Measurements from ENCODE around the gene MBNL1.
A peak's percentile ranks its signal among the peaks of the same experiment; 100 is the strongest.
"Not testable (repeated sequence)": the region's sequence is repeated elsewhere in the genome, so short reads cannot be mapped to it uniquely, and the experiment has no call there.

Gene MBNL1

DNA sequence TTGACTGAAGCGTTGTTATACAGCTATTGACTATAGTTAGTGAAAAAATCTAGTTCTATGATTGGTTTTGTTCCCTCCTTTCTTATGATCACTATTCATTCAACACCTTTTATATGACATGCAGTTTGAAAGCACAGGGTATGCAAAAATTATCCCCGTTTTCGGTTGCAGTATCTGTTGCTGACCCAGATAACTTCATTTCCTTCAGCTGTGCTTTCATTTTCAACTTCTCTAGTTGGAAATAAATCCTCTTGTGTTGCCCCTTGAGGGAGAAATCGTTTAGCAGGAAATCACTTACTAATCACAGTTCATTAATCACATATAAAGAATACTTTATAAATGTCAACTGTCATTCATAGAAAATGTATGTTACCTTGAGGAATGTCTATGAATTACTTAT lies 55.1 kb downstream of the MBNL1 start:
- DNase-seq (ENCODE audit: low spot score in 2 of 2), result no peak
- peaks cover 77% of the 10 kb centered on the region for H3K4me1 Mint-ChIP-seq
- H3K4me3 Mint-ChIP-seq, result peak overlapping the region; percentile 16
- peaks cover 72% of the 10 kb centered on the region for H3K36me3 Mint-ChIP-seq
- H3K27ac Mint-ChIP-seq, result peak overlapping the region; percentile 29
- peak; percentile 88 for ATAC-seq
- H3K9me3 Mint-ChIP-seq, result no peaks in the 10 kb centered on the region

DNA sequence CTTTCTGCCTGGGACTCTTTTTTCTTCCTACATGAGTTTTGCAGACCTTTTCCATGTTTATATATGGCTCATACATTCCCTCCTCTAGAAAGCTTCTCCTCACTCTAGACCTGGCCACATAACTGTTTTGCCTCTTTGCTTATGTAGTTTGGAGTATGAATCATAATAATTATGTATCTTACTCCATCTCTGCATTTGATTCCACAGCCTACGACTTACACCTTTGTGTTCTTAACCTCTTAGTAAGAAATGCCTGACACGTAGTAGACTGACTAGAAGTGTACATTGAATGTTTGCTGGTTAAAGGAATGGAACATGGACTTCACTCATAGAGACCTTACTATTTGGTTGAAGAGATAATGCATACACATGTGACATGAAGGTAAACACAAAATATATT lies 56.4 kb downstream of the MBNL1 start:
- Mint-ChIP-seq H3K4me1 (peaks cover 72% of the 10 kb centered on the region), H3K36me3 (peaks cover 62% of the 10 kb centered on the region), H3K27ac (peak overlapping the region; percentile 29), H3K4me3 (peak overlapping the region; percentile 16), H3K9me3 (no peaks in the 10 kb centered on the region)
- DNase-seq (ENCODE audit: low spot score in 2 of 2), result no peak
- ATAC-seq, result peak; percentile 77

DNA sequence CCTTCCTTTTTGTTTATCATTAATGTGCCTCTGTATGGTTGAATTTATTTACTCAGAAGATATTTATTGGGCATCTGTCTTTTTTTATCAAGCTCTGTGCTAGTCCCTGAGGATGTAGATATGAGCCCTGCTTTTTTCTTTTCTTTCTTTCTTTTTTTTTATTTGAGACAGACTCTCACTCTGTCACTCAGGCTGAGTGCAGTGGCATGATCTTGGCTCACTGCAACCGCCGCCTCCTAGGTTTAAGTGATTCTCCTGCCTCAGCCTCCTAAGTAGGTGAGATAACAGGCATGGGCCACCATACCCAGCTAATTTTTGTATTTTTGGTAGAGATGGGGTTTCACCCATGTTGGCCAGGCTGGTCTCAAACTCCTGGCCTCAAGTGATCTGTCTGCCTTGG lies 58.5 kb downstream of the MBNL1 start:
- Mint-ChIP-seq H3K4me3 (peak overlapping the region; percentile 13), H3K27ac (peak overlapping the region; percentile 87), H3K4me1 (peaks cover 74% of the 10 kb centered on the region), H3K9me3 (no peaks in the 10 kb centered on the region), H3K36me3 (peaks cover 68% of the 10 kb centered on the region)
- DNase-seq (ENCODE audit: low spot score in 2 of 2) (no peak), ATAC-seq (no peak)

DNA sequence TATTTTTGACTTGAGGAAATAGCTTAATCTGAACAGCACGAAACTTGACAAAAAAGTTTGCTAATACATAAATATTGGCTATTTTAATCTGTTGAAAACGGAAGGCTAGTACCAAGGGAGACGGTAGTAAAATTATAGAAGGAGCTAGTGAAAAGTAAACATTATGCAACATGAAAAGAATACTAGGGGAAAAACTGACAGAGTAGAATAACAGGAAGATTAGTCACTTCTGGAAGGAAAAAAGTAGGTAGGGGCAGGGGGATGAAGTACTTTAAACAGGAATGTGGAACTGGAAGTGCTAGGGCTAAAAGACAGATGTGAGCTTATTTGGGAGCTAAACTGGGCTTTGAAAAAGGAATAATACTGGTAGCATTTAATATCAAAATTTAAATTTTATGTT lies 60.1 kb downstream of the MBNL1 start:
- Mint-ChIP-seq H3K36me3 (peaks cover 75% of the 10 kb centered on the region), H3K4me3 (peak overlapping the region; percentile 5)
- no peak for DNase-seq (ENCODE audit: low spot score in 2 of 2)

DNA sequence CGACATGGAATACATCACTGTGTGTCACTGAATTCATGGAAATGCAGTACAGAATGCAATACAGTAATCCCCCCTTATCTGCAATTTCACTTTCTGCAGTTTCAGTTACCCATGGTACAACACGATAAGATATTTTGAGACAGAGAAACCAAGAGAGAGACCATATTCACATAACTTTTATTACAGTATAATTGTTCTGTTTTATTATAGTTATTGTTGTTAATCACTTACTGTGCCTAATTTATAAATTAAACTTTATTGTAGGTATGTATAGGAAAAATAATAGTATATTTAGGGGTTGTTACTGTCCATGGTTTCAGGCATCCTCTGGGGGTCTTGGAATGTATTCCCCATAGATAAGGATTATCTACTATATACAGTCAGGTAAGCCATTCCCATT lies 61.8 kb downstream of the MBNL1 start:
- Mint-ChIP-seq H3K9me3 (no peaks in the 10 kb centered on the region), H3K4me1 (peaks cover 80% of the 10 kb centered on the region), H3K27ac (peak overlapping the region; percentile 89), H3K4me3 (peak overlapping the region; percentile 57), H3K36me3 (peaks cover 72% of the 10 kb centered on the region)
- ATAC-seq (no peak), DNase-seq (ENCODE audit: low spot score in 2 of 2) (no peak)

More for the DNA sequence above, 60.1 kb downstream of the MBNL1 start:
- peaks cover 79% of the 10 kb centered on the region for H3K4me1 Mint-ChIP-seq
- H3K9me3 Mint-ChIP-seq, result no peaks in the 10 kb centered on the region
- ATAC-seq, result no peak
- H3K27ac Mint-ChIP-seq, result peak overlapping the region; percentile 35

DNA sequence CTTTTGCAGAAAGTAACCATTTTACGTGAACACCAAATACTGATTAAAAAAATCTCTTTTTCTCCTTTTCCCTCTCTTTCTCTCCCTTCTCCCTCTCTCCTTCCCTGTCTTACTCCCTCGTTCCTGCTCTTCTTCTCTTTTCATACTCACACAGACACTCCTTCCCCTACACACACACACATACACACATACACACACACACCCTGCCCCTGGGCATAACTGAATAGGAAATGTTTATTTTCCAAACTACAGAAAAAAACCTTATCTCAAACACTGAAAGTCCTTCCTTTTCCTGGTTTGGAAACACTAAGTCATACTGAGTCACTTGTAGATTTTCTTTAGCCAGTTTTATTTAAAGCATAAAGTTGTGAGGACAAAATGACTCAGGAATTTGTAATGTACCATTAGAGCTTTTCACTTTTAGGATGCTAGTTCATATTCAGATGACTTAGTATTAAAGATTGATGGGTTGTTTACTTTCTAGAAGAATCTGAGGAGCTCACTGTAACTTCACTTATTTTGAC lies 62.4 kb downstream of the MBNL1 start:
- ATAC-seq (peak; percentile 87), DNase-seq (ENCODE audit: low spot score in 2 of 2) (no peak)
- Mint-ChIP-seq H3K27ac (peak overlapping the region; percentile 89), H3K36me3 (peaks cover 72% of the 10 kb centered on the region), H3K4me1 (peaks cover 78% of the 10 kb centered on the region), H3K4me3 (peak overlapping the region; percentile 57), H3K9me3 (no peaks in the 10 kb centered on the region)

DNA sequence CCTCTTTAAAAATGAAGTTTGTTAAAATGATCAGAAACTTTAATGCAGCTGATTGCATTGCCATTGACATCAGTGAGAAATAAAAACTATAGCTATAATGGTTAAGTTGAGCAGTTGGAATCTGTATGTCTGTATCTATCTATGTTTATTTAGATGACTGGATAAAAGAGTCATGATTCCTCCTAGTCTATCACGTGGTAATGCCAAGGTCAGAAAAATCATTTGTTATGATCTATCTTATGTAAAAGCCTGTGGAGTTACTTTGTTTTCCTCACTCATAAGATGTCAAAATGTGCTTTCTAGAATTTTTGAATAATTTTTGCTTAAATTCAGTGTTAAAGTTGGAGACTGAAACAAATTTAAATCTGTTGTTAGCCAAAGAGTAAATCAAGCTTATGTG lies 63.3 kb downstream of the MBNL1 start:
- Mint-ChIP-seq H3K27ac (peak overlapping the region; percentile 89), H3K9me3 (no peaks in the 10 kb centered on the region)

DNA sequence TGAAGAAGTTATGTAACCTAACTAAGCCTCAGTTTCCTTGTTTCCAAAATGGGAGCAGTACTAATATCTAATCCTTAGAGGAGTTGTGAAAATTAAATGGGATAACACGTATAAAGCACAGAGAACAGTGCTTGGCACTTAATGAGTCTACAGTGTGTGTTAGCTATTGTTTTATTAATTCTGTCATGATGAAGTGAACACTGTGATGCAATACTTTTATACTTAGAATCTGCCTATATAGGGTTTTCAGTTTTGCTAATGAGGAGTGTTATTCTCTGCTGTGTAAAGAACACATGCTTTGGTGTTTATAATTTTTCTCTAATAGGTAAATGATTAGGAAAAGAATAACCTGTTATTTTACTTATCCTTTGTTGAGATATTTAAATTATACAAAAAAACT lies 65.2 kb downstream of the MBNL1 start:
- DNase-seq (ENCODE audit: low spot score in 2 of 2), result no peak
- H3K36me3 Mint-ChIP-seq, result peaks cover 74% of the 10 kb centered on the region
- H3K4me3 Mint-ChIP-seq, result peak overlapping the region; percentile 25
- H3K4me1 Mint-ChIP-seq, result peaks cover 77% of the 10 kb centered on the region
- ATAC-seq, result no peak
- peak overlapping the region; percentile 26 for H3K27ac Mint-ChIP-seq
- no peaks in the 10 kb centered on the region for H3K9me3 Mint-ChIP-seq

More for the DNA sequence above, 63.3 kb downstream of the MBNL1 start:
- ATAC-seq (peak; percentile 50), DNase-seq (ENCODE audit: low spot score in 2 of 2) (no peak)
- peak overlapping the region; percentile 57 for H3K4me3 Mint-ChIP-seq
- peaks cover 75% of the 10 kb centered on the region for H3K4me1 Mint-ChIP-seq
- peaks cover 69% of the 10 kb centered on the region for H3K36me3 Mint-ChIP-seq

DNA sequence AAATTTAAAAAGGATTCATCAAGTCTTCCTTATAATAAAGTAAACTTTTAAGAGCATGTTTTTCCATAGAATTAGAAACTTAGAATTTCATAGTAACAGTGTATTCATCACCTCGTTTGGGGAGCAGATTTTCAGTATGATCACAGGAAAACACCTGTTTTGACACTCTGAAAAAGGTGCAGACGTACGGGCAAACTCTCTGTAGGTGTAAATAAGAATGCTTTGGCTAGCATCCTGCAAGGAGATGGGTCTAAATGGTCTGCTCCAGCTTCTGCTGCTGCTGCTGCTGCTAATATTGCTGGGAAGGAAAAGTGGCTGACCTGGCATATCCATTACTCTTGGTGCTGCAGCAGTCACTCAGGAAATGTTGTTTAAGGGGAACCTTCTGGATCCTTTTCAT lies 66.0 kb downstream of the MBNL1 start:
- H3K27ac Mint-ChIP-seq, result peak overlapping the region; percentile 48
- peak overlapping the region; percentile 25 for H3K4me3 Mint-ChIP-seq
- peaks cover 80% of the 10 kb centered on the region for H3K36me3 Mint-ChIP-seq
- no peak for DNase-seq (ENCODE audit: low spot score in 2 of 2)
- no peaks in the 10 kb centered on the region for H3K9me3 Mint-ChIP-seq
- H3K4me1 Mint-ChIP-seq, result peaks cover 80% of the 10 kb centered on the region
- ATAC-seq, result no peak

DNA sequence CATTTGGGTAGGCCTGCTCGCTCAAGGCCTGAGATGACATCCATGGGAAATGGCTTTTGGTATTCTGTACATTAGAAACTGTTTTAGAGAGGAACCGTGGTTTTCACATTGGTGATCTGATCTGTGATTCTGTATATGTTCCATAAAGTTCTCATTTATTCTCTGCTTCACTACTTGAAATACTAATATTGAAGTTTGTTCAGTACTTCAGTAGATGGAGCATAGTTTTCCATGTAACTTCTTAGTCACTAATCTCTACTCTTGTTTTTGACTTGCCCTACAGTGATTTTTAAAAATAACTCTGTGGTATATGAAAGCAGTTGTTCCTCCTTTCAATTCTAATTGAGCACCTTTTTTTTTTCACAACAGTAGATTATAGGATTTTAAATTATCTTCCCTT lies 66.5 kb downstream of the MBNL1 start:
- peaks cover 81% of the 10 kb centered on the region for H3K4me1 Mint-ChIP-seq
- no peak for DNase-seq (ENCODE audit: low spot score in 2 of 2)
- peaks cover 85% of the 10 kb centered on the region for H3K36me3 Mint-ChIP-seq
- peak overlapping the region; percentile 25 for H3K4me3 Mint-ChIP-seq
- H3K27ac Mint-ChIP-seq, result peak overlapping the region; percentile 48
- no peaks in the 10 kb centered on the region for H3K9me3 Mint-ChIP-seq
- ATAC-seq, result peak; percentile 52

DNA sequence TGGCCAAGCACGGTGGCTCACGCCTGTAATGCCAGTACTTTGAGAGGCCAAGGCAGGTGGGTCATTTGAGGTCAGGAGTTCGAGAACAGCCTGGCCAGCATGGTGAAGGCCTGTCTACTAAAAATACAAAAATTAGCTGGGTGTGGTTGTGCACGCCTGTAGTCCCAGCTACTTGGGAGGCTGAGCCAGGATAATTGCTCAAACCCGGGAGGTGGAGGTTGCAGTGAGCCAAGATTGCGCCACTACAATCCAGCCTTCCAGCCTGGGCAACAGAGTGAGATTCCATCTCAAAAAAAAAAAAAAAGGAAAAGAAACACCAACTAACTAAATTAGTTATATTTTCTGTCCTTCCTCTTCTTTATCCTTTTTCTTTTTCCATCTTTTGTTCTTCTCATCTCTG lies 68.6 kb downstream of the MBNL1 start:
- H3K36me3 Mint-ChIP-seq, result peaks cover 89% of the 10 kb centered on the region

DNA sequence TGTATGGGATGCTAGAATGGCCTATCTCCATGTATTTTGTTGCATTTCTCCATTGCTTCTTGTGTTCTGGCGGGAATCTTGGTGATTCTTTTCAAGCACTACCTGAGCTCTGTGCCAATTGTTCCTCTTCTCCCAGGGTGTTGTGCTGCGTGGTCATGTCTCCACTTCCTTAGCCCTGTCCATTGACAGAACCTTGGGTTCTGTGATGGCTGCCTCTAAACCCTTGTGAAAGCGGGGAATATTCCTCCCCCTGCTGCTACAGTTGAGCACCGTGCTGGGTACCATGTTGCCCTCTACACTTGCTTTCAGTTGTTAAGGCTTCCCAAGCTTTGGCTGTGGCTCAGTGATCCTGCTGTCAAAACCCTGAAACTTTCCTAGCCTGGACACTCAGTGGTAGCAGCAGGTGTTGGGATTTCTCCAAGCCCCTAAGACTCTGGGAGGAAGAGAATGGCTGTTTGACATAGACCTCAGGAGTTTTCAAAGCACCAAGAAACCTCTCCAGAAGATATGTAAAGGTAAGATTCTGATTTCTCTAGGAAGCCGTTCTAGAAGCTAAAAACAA lies 69.5 kb downstream of the MBNL1 start:
- ATAC-seq, result no peak
- no peak for DNase-seq (ENCODE audit: low spot score in 2 of 2)
- Mint-ChIP-seq H3K27ac (peak overlapping the region; percentile 30), H3K9me3 (no peaks in the 10 kb centered on the region), H3K4me3 (no peak overlapping the region), H3K4me1 (peaks cover 59% of the 10 kb centered on the region), H3K36me3 (peaks cover 89% of the 10 kb centered on the region)

More for the DNA sequence above, 68.6 kb downstream of the MBNL1 start:
- not testable (repeated sequence) for H3K4me3 Mint-ChIP-seq; H3K9me3 Mint-ChIP-seq; DNase-seq (ENCODE audit: low spot score in 2 of 2); ATAC-seq
- H3K4me1 Mint-ChIP-seq, result peaks cover 64% of the 10 kb centered on the region
- H3K27ac Mint-ChIP-seq, result peak overlapping the region; percentile 30

DNA sequence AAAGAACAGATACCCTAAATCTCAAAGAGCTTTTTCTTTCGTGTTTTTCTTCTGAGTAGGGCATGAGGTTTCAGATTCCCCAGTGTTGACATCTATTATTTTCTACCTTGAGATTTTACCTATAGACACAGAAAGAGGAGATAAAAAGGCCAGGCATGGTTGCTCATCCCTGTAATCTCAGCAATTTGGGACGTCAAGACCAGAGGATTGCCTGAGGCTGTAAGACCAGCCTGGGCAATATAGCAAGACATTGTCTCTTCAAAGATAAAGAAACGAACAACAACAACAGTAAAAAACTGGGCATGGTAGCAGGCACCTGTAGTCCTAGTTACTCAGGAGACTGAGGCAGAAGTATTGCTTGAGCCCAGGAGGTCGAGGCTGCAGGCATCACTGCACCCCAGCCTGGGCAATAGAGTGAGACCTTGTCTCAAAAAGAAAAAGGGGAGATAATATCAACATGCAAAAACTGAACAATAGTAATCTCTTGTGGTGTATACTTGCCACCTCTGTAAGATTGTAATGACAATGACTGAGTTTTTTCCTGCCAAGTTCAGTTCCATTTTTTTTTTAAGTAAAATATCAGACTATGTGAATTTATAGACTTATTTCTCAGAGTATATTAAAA lies 71.3 kb downstream of the MBNL1 start:
- DNase-seq (ENCODE audit: low spot score in 2 of 2) (no peak), ATAC-seq (no peak)
- Mint-ChIP-seq H3K4me1 (peaks cover 51% of the 10 kb centered on the region), H3K4me3 (no peak overlapping the region), H3K9me3 (no peaks in the 10 kb centered on the region), H3K36me3 (peaks cover 91% of the 10 kb centered on the region), H3K27ac (peak overlapping the region; percentile 60)

DNA sequence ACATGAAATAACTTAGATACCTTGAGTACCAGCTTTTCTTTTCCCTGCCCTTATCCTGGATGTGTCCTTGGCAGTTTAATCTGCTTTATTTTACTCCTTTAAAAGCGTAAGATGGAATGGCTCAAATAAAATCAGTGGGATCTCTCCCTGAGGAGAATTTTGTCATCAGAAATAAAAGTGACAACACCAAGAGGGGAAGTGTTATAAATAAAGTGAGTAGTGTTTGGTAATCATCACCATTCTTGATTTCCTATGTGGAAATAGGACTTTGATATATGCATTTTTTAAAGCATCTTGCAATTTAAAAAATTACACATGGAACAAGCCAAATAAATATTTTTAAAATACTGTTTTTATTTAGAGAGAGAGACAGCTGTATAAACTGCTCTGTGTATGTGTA lies 76.5 kb downstream of the MBNL1 start:
- ATAC-seq, result no peak
- peaks cover 61% of the 10 kb centered on the region for H3K36me3 Mint-ChIP-seq
- DNase-seq (ENCODE audit: low spot score in 2 of 2), result no peak
- peak overlapping the region; percentile 64 for H3K27ac Mint-ChIP-seq
- peaks cover 18% of the 10 kb centered on the region for H3K4me1 Mint-ChIP-seq
- no peaks in the 10 kb centered on the region for H3K9me3 Mint-ChIP-seq
- H3K4me3 Mint-ChIP-seq, result no peak overlapping the region

DNA sequence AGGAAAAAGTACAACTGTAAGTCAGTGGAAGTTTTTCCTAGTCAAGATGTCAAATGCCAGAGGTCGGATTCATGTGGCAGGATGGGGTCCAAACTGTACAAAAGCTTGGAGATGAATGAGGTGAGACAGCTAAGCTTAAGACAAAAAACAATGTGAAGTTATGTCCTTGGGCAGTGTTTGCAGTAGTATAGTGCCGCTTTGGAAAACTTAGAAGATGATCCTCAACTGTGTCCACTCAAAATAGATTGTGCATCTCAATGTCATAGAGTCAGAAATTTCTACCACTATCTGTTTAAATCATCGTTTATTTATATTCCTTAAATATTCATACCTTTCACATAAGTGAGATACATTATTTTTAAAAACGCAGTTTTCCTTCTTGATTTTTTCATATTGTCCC lies 77.3 kb downstream of the MBNL1 start:
- Mint-ChIP-seq H3K4me3 (no peak overlapping the region), H3K36me3 (peaks cover 55% of the 10 kb centered on the region), H3K9me3 (no peaks in the 10 kb centered on the region), H3K27ac (no peak overlapping the region), H3K4me1 (peaks cover 20% of the 10 kb centered on the region)
- no peak for DNase-seq (ENCODE audit: low spot score in 2 of 2)
- no peak for ATAC-seq

DNA sequence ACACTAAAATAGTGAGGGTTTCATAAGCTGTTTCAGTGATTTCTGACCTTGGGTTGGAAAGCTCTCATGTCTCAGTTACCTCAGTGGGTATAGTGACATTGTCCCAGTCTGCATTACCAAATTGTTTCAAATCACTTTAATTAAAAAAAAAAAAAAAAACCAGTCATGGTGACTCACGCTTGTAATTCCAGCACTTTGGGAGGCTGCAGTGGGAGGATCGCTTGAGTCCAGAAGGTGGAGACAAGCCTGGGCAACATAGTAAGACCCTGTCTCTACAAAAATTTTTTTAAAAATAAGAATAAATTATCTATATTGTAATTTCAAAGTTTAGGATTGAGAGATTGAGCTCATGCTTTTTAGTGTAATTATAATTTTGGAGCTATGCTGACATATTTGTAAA lies 78.0 kb downstream of the MBNL1 start:
- Mint-ChIP-seq H3K27ac (no peak overlapping the region), H3K9me3 (no peaks in the 10 kb centered on the region), H3K36me3 (peaks cover 53% of the 10 kb centered on the region), H3K4me1 (peaks cover 25% of the 10 kb centered on the region), H3K4me3 (no peak overlapping the region)
- ATAC-seq, result no peak
- no peak for DNase-seq (ENCODE audit: low spot score in 2 of 2)

Measured in stimulated activated effector memory CD8-positive, alpha-beta T cell treated with anti-CD3 and anti-CD28 coated beads, Interleukin-12 subunit alpha, Interleukin-12 subunit beta, amount 100 ng/mL, for 72 hours (primary cell).